Right atrium auricular region (tissue), 2 donors: ENCODE measurements around the gene ERAL1. TPM values are rescaled to one million over a fixed set of nuclear protein-coding genes. Genes with fewer than 3 reads are reported as not detected.

Experiments
- DNase-seq: peaks from one replicate; pipeline ENCODE4 v3.0.0-alpha.2; 2019; ENCODE audit warnings: low spot score
- H3K27ac ChIP-seq, 2 donors: fragments of 200-600 bp; sonication (generic); 1 replicate in 1 of 2; 2 replicates in 1 of 2; pipeline ENCODE4 v1.5.1; 2016 to 2019
- H3K27me3 ChIP-seq, 2 donors: fragments of 200-600 bp; sonication (generic); one replicate each; pipeline versions ENCODE4 v1.5.1 to v1.6.0; 2017 to 2019
- H3K36me3 ChIP-seq: fragments of 200-600 bp; sonication (generic); one replicate; pipeline ENCODE4 v1.5.1; 2016
- H3K4me1 ChIP-seq, 2 donors: fragments of 200-600 bp; sonication (generic); one replicate each; pipeline versions ENCODE4 v1.5.1 to v1.6.0; 2017 to 2019
- H3K4me3 ChIP-seq, 2 donors: fragments of 200-600 bp; sonication (generic); 1 replicate in 1 of 2; 2 replicates in 1 of 2; pipeline ENCODE4 v1.5.1; 2017 to 2019; ENCODE audit warnings: mild to moderate bottlenecking in 1 of 2, moderate library complexity in 1 of 2
- H3K9me3 ChIP-seq, 2 donors: fragments of 200-600 bp; sonication (generic); one replicate each; pipeline ENCODE4 v1.5.1; 2019
- total RNA-seq, 2 donors: library from RNA; depleted of rRNA; stranded (reverse); fragments of >200 nt; gene quantifications; one replicate each; pipeline ENCODE4 v1.1.0, GENCODE V29; 2016
- TF ChIP-seq, protein P1 (sequence below), 2 donors: fragments of 200-600 bp; sonication (generic); IDR thresholded peaks; one replicate each; pipeline ENCODE4 v1.5.1; 2019; ENCODE audit warnings: antibody characterized with exemption in 2 of 2

Gene ERAL1
- total RNA-seq, 2 donors from 2014 or later = 32.0 to 51.4 TPM

DNA sequence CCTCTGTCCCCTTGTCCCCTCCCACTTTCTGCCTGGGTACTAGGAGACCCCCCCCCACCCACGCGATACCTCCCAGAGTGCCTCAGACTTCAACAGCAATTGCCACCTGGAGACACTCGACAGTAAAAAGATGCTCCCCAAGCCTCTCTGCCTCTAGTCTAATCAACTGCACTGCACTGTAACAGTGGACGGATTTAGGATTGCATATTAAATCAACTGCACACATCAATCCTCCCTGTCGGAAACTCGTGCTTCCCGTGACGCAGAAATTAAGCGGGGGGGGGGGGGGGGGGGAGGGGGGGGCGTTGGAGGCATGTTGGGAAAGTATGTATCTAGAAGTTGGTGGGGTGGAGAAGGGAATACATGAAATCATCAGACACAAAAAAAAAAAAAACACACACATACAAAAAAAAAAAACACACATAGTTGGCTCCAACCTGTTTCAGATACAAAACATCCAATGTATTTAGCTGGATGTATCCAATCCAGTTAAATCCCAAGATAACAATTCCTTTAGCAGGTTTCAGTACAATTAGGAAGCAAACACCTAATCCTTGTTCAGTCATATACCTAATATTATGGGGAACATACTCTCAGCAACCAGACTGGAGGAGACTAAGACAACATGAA, 42.0 kb upstream of the ERAL1 start:
- TF ChIP-seq, protein P1, sequence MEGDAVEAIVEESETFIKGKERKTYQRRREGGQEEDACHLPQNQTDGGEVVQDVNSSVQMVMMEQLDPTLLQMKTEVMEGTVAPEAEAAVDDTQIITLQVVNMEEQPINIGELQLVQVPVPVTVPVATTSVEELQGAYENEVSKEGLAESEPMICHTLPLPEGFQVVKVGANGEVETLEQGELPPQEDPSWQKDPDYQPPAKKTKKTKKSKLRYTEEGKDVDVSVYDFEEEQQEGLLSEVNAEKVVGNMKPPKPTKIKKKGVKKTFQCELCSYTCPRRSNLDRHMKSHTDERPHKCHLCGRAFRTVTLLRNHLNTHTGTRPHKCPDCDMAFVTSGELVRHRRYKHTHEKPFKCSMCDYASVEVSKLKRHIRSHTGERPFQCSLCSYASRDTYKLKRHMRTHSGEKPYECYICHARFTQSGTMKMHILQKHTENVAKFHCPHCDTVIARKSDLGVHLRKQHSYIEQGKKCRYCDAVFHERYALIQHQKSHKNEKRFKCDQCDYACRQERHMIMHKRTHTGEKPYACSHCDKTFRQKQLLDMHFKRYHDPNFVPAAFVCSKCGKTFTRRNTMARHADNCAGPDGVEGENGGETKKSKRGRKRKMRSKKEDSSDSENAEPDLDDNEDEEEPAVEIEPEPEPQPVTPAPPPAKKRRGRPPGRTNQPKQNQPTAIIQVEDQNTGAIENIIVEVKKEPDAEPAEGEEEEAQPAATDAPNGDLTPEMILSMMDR (IDR thresholded peaks at IDR 0.05) = no peak
- no peaks in the 10 kb centered on the region for H3K27me3 ChIP-seq
- H3K27ac ChIP-seq = peak overlapping the region; percentile 83 to 91
- no peaks in the 10 kb centered on the region for H3K36me3 ChIP-seq
- H3K4me1 ChIP-seq = peaks cover 0 to 31% of the 10 kb centered on the region in 2 donors
- no peak for DNase-seq
- no peaks in the 10 kb centered on the region for H3K9me3 ChIP-seq
- peak overlapping the region; percentile 78 to 92 for H3K4me3 ChIP-seq

DNA sequence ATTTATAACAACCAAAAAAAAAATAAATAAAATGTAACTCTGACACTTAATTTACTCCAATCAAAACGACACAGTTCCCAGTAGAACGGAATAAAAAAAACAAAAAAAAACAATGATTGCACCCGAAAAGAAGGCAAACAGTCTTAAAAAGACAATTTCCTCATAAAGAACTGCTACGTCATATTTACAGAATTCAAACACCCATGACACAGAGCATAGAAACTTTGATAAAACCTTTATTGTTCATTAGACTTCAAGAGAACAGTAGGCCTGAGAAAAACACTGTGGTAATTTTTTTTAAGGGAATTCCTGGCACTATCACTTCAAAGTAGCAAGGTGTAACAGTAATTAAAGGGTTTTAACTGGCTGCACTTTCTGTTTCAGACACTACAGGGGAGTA, 38.3 kb upstream of the ERAL1 start:
- TF ChIP-seq, protein P1 (IDR thresholded peaks at IDR 0.05) = no peak
- Histone ChIP-seq H3K4me1 (peaks cover 0 to 5% of the 10 kb centered on the region in 2 donors), H3K36me3 (no peaks in the 10 kb centered on the region), H3K4me3 (no peak overlapping the region), H3K9me3 (no peaks in the 10 kb centered on the region), H3K27me3 (no peaks in the 10 kb centered on the region), H3K27ac (no peak overlapping the region)
- DNase-seq = no peak

DNA sequence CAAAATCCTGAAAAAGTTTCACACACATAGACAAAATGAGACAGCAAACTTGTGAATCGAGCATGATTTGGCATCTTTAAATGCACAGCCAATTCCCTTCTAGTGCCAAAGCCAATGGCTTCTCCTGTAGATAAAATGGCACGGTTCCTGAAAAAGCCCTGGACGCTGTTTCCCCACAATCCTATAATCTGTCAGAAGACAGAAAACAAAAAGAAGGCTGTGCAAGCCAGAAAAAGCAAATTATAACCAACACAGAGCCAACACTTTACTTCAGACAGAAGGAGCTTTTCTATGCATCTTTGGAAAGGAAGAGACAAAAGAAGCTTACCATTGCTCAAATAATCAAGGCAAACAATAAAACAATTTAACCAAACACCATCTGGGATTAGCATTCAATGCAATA, 36.0 kb upstream of the ERAL1 start:
- no peak for DNase-seq
- no peak overlapping the region for H3K27ac ChIP-seq
- TF ChIP-seq, protein P1 (IDR thresholded peaks at IDR 0.05) = no peak

DNA sequence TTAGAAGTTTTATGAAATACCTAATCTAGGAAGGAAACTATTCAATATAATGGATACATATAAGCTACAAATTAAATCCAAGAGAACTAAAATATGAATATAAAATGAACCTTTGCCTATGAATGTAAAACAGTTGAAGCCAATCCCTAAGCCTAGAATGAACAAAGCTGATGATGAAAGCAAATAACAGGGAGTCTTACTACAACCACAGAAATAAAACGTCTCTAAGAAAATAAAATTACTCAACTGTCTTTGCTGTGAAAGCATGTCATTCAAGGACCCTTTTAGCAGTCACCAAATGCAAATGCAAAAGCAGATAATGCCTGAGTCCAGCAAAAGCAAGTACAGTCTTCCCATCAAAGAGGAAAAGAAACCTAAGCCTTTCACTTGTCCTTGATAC, 35.2 kb upstream of the ERAL1 start:
- H3K4me3 ChIP-seq = no peak overlapping the region
- no peak overlapping the region for H3K27ac ChIP-seq
- H3K36me3 ChIP-seq = no peaks in the 10 kb centered on the region
- H3K27me3 ChIP-seq = no peaks in the 10 kb centered on the region
- H3K4me1 ChIP-seq = no peaks in the 10 kb centered on the region
- DNase-seq = no peak
- H3K9me3 ChIP-seq = no peaks in the 10 kb centered on the region
- TF ChIP-seq, protein P1 (IDR thresholded peaks at IDR 0.05) = no peak

More for the DNA sequence above, 36.0 kb upstream of the ERAL1 start:
- Histone ChIP-seq H3K27me3 (no peaks in the 10 kb centered on the region), H3K4me1 (no peaks in the 10 kb centered on the region), H3K4me3 (no peak overlapping the region), H3K9me3 (no peaks in the 10 kb centered on the region), H3K36me3 (no peaks in the 10 kb centered on the region)

DNA sequence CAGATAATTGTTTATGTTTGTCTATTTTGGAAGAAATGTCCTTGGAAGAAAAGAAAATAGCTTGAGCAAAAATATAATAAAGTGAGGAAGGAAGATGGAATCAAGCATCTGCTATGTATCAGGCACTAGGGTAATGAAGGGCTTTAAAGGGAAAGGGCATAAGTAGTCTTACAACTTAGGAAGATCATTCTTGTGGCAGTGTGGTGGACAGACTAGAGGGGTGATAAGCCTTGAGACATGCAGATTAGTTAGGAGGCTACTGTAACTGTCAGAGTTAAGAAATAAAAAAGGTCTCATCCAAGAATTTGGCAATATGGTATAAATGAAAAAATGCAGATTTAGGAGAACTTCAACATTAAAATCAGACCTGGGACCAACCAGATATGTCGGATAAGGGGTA, 27.1 kb upstream of the ERAL1 start:
- TF ChIP-seq, protein P1 (IDR thresholded peaks at IDR 0.05) = no peak
- Histone ChIP-seq H3K27me3 (no peaks in the 10 kb centered on the region), H3K36me3 (no peaks in the 10 kb centered on the region), H3K4me3 (no peak overlapping the region), H3K4me1 (no peaks in the 10 kb centered on the region), H3K9me3 (no peaks in the 10 kb centered on the region), H3K27ac (no peak overlapping the region)
- DNase-seq = no peak
